ENCODE data around the gene RHBDD1. TPM values are rescaled to one million over a fixed set of nuclear protein-coding genes. Genes with fewer than 3 reads are reported as not detected.
A peak's percentile ranks its signal among the peaks of the same experiment; 100 is the strongest.
"Not testable (repeated sequence)": the region's sequence is repeated elsewhere in the genome, so short reads cannot be mapped to it uniquely, and the experiment has no call there.

Gene RHBDD1
- total RNA-seq, 2 donors from 2014 or later: 41.5 to 42.0 TPM

- Mint-ChIP-seq H3K36me3 (ENCODE audit: low read depth) (no peaks in the 10 kb centered on the region), H3K27me3 (peaks cover 7% of the 10 kb centered on the region)
These were observed 16.9 kb upstream of the RHBDD1 start for GRCh38 chr2:226818930-226819329.

GRCh38 chr2:226825056-226825455, 10.8 kb upstream of the RHBDD1 start:
- Mint-ChIP-seq H3K4me3 (no peak overlapping the region), H3K36me3 (ENCODE audit: low read depth) (no peaks in the 10 kb centered on the region), H3K27ac (no peak overlapping the region), H3K4me1 (no peaks in the 10 kb centered on the region), H3K27me3 (no peaks in the 10 kb centered on the region)
- ATAC-seq: no peak
- H3K9me3 ChIP-seq (ENCODE audit: control insufficient read depth, low read length, poor library complexity, severe bottlenecking): no peaks in the 10 kb centered on the region
- no peak for DNase-seq

More at GRCh38 chr2:226818930-226819329, 16.9 kb upstream of the RHBDD1 start:
- H3K4me3 Mint-ChIP-seq: no peak overlapping the region
- no peaks in the 10 kb centered on the region for H3K4me1 Mint-ChIP-seq
- H3K9me3 ChIP-seq (ENCODE audit: control insufficient read depth, low read length, poor library complexity, severe bottlenecking): no peaks in the 10 kb centered on the region
- no peak for ATAC-seq
- no peak for DNase-seq
- no peak overlapping the region for H3K27ac Mint-ChIP-seq

- no peaks in the 10 kb centered on the region for H3K27me3 Mint-ChIP-seq
- ATAC-seq: no peak
- DNase-seq: no peak
- no peaks in the 10 kb centered on the region for H3K9me3 ChIP-seq (ENCODE audit: control insufficient read depth, low read length, poor library complexity, severe bottlenecking)
- no peaks in the 10 kb centered on the region for H3K4me1 Mint-ChIP-seq
- H3K36me3 Mint-ChIP-seq (ENCODE audit: low read depth): no peaks in the 10 kb centered on the region
- no peak overlapping the region for H3K27ac Mint-ChIP-seq
- H3K4me3 Mint-ChIP-seq: no peak overlapping the region
These were observed 7.7 kb upstream of the RHBDD1 start for GRCh38 chr2:226828191-226828590.

DNA sequence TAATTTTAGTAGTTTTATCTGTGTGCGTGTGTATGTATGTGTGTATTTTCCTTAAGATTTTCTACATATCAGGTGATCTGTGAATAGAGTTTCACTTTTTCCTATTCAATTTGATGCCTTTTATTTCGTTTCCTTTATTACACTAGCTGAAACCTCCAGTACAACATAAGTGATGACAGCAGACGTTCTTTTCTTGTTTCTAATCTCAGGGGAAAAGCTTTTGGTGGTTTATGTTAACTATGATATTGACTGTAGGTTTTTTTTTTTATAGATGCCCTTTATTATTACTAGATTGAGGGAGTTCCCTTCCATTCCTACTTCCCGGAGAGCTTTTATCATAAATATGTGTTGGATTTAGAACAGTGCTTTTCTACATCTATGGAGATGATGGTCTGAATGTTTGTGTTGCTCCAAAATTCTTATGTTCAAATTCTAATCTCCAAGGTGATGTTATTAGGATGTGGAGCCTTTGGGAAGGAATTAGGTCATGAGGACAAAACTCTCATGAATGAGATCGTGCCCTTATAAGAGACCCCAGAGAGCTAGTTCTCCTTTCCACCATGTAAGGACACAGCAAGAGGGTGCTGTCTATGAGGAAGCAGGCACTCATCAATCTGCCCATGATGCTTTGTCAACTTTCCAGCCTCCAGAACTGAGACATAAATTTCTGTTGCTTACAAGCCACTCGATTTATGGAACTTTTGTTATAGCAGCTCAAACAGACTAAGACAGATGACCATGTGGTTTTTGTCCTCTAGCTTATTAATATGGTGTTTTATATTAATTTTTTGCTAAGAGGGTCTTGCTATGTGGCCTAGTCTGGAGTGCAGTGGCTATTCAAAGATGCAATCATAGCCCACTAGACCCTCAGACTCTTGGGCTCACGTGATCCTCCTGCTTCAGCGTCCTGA, 5.9 kb upstream of the RHBDD1 start:
- Mint-ChIP-seq H3K4me1 (peaks cover 3% of the 10 kb centered on the region), H3K27me3 (no peaks in the 10 kb centered on the region), H3K4me3 (no peak overlapping the region), H3K27ac (no peak overlapping the region), H3K36me3 (ENCODE audit: low read depth) (no peaks in the 10 kb centered on the region)
- DNase-seq (no peak), ATAC-seq (no peak)
- H3K9me3 ChIP-seq (ENCODE audit: control insufficient read depth, low read length, poor library complexity, severe bottlenecking): no peaks in the 10 kb centered on the region

DNA sequence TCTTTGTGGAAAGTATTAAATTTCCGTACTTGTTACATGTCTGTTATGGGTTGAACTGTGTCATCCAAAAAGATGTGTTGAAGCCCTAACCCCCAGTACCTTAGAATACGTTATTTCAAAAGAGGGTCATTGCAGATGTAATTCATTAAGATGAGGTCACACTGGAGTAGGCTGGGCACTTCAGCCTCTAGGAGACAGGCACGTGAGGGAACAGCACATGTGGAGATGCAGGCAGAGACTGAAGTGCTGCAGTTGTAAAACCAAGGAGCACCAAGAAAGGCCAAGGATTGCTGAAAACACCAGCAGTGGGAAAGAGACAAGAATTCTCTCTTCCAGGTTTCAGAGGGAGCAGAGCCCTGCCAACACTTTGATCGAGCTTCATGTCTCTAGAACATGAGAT, 4.6 kb upstream of the RHBDD1 start:
- H3K4me1 Mint-ChIP-seq: peaks cover 8% of the 10 kb centered on the region
- DNase-seq: no peak

GRCh38 chr2:226832061-226832460, 3.8 kb upstream of the RHBDD1 start:
- H3K9me3 ChIP-seq (ENCODE audit: control insufficient read depth, low read length, poor library complexity, severe bottlenecking): no peaks in the 10 kb centered on the region
- Mint-ChIP-seq H3K4me3 (no peak overlapping the region), H3K36me3 (ENCODE audit: low read depth) (no peaks in the 10 kb centered on the region), H3K4me1 (peaks cover 11% of the 10 kb centered on the region), H3K27me3 (no peaks in the 10 kb centered on the region), H3K27ac (no peak overlapping the region)
- ATAC-seq (no peak), DNase-seq (no peak)

More for the DNA sequence above, 4.6 kb upstream of the RHBDD1 start:
- Mint-ChIP-seq H3K4me3 (no peak overlapping the region), H3K27me3 (no peaks in the 10 kb centered on the region), H3K27ac (no peak overlapping the region), H3K36me3 (ENCODE audit: low read depth) (no peaks in the 10 kb centered on the region)
- no peaks in the 10 kb centered on the region for H3K9me3 ChIP-seq (ENCODE audit: control insufficient read depth, low read length, poor library complexity, severe bottlenecking)
- ATAC-seq: no peak

- H3K27ac Mint-ChIP-seq: peak overlapping the region; percentile 96
- peak overlapping the region; percentile 91 for H3K4me3 Mint-ChIP-seq
- DNase-seq; H3K9me3 ChIP-seq (ENCODE audit: control insufficient read depth, low read length, poor library complexity, severe bottlenecking); ATAC-seq; H3K27me3 Mint-ChIP-seq; H3K36me3 Mint-ChIP-seq (ENCODE audit: low read depth): not testable (repeated sequence)
- peaks cover 28% of the 10 kb centered on the region for H3K4me1 Mint-ChIP-seq
These were observed 974 bp upstream of the RHBDD1 start for GRCh38 chr2:226834880-226835279.

DNA sequence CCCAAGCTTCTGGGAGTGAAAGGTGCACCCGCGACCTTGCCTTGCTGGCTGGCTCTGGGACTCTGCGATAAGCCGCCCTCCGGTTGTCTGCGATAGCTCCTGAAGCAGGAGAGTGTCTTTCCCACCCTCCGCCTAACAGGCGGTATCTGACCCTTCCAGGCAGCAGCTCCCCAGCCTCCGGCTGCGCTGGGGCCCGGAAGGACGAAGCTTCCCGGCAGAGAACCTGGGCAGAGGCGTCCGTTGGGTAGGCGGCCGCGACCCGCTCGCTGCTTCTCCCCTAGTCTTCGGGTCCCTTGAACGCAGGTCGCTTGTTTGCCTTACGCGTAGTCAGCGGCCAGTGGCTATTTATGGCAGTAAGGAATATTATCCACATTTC, 446 bp upstream of the RHBDD1 start:
- Mint-ChIP-seq H3K4me3 (peak overlapping the region; percentile 91), H3K36me3 (ENCODE audit: low read depth) (no peaks in the 10 kb centered on the region), H3K27ac (peak overlapping the region; percentile 96), H3K27me3 (no peaks in the 10 kb centered on the region), H3K4me1 (peaks cover 32% of the 10 kb centered on the region)
- no peaks in the 10 kb centered on the region for H3K9me3 ChIP-seq (ENCODE audit: control insufficient read depth, low read length, poor library complexity, severe bottlenecking)
- DNase-seq (peak in 1 of 3 donors; percentile 10), ATAC-seq (peak; percentile 11)

- no peak for DNase-seq
- Mint-ChIP-seq H3K4me1 (peaks cover 36% of the 10 kb centered on the region), H3K4me3 (peak overlapping the region; percentile 91)
These were observed 663 bp downstream of the RHBDD1 start for GRCh38 chr2:226836548-226836885.

GRCh38 chr2:226837334-226837733, 1.5 kb downstream of the RHBDD1 start:
- ATAC-seq: no peak
- H3K4me1 Mint-ChIP-seq: peaks cover 37% of the 10 kb centered on the region

More at GRCh38 chr2:226836548-226836885, 663 bp downstream of the RHBDD1 start:
- Mint-ChIP-seq H3K36me3 (ENCODE audit: low read depth) (no peaks in the 10 kb centered on the region), H3K27me3 (no peaks in the 10 kb centered on the region), H3K27ac (peak overlapping the region; percentile 96)
- H3K9me3 ChIP-seq (ENCODE audit: control insufficient read depth, low read length, poor library complexity, severe bottlenecking): no peaks in the 10 kb centered on the region
- ATAC-seq: peak; percentile 3

GRCh38 chr2:226837787-226838603, 2.1 kb downstream of the RHBDD1 start:
- H3K27me3 Mint-ChIP-seq: no peaks in the 10 kb centered on the region
- ATAC-seq (no peak), DNase-seq (no peak)
- H3K36me3 Mint-ChIP-seq (ENCODE audit: low read depth): no peaks in the 10 kb centered on the region
- H3K4me3 Mint-ChIP-seq: peak overlapping the region; percentile 91
- no peaks in the 10 kb centered on the region for H3K9me3 ChIP-seq (ENCODE audit: control insufficient read depth, low read length, poor library complexity, severe bottlenecking)
- peak overlapping the region; percentile 96 for H3K27ac Mint-ChIP-seq
- H3K4me1 Mint-ChIP-seq: peaks cover 37% of the 10 kb centered on the region

More at GRCh38 chr2:226837334-226837733, 1.5 kb downstream of the RHBDD1 start:
- H3K9me3 ChIP-seq (ENCODE audit: control insufficient read depth, low read length, poor library complexity, severe bottlenecking): no peaks in the 10 kb centered on the region
- DNase-seq: no peak
- Mint-ChIP-seq H3K27me3 (no peaks in the 10 kb centered on the region), H3K36me3 (ENCODE audit: low read depth) (no peaks in the 10 kb centered on the region), H3K4me3 (peak overlapping the region; percentile 91), H3K27ac (peak overlapping the region; percentile 96)

GRCh38 chr2:226838722-226839121, 2.9 kb downstream of the RHBDD1 start:
- no peak for DNase-seq
- no peak for ATAC-seq
- no peaks in the 10 kb centered on the region for H3K36me3 Mint-ChIP-seq (ENCODE audit: low read depth)
- peaks cover 40% of the 10 kb centered on the region for H3K4me1 Mint-ChIP-seq
- no peaks in the 10 kb centered on the region for H3K27me3 Mint-ChIP-seq
- H3K27ac Mint-ChIP-seq: peak overlapping the region; percentile 96
- peak overlapping the region; percentile 72 for H3K4me3 Mint-ChIP-seq
- H3K9me3 ChIP-seq (ENCODE audit: control insufficient read depth, low read length, poor library complexity, severe bottlenecking): no peaks in the 10 kb centered on the region

DNA sequence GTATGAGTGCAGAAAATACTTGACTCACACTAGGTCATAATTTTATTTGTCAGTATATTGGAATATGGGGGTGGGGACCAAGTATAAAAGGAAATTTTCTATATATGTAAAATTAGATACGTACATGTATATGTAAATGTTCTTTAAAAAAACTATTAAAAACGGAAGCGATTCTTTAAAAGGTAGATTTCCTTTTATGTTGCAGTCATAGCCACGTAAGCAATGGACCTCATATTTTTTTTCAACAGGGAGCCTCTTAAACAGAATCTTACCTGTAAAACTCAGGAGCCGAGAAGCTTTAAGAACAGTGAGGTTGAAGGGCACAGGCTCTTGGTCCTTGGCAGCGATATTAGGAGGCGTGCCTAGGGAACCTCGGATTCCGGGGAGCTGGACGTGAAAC, 3.3 kb downstream of the RHBDD1 start:
- Mint-ChIP-seq H3K27me3 (no peaks in the 10 kb centered on the region), H3K27ac (peak overlapping the region; percentile 96), H3K4me1 (peaks cover 40% of the 10 kb centered on the region), H3K36me3 (ENCODE audit: low read depth) (no peaks in the 10 kb centered on the region), H3K4me3 (peak overlapping the region; percentile 78)
- DNase-seq (no peak), ATAC-seq (no peak)
- H3K9me3 ChIP-seq (ENCODE audit: control insufficient read depth, low read length, poor library complexity, severe bottlenecking): no peaks in the 10 kb centered on the region

Measured in T-helper 17 cell (primary cell).